Activated CD8-positive, alpha-beta T cell treated with anti-CD3 and anti-CD28 coated beads, Interleukin-2, amount 10 ng/mL, durations not matched to agents 7 days and 5 days (primary cell): ENCODE results near the gene SETBP1. TPM values are rescaled to one million over a fixed set of nuclear protein-coding genes. Genes with fewer than 3 reads are reported as not detected.

Source experiments
- ATAC-seq: fragments of 150-1000 bp; cut with Tn5 transposase; one replicate; pipeline ENCODE4 v1.10.0; 2021; ENCODE audit warnings: moderate library complexity
- CTCF ChIA-PET: fragments of 350-600 bp; sonication (Branson Sonifier 250); formaldehyde crosslinking; loops from one replicate; lab custom pipeline; 2021; ENCODE audit warnings: antibody characterized with exemption; lab: Charles Lee
- POLR2A ChIA-PET: fragments of 350-600 bp; sonication (Branson Sonifier 250); formaldehyde crosslinking; loops from one replicate; lab custom pipeline; 2021; ENCODE audit warnings: antibody characterized with exemption; lab: Charles Lee
- DNase-seq: peaks from one replicate; pipeline ENCODE4 v3.0.0-alpha.2; 2020
- H3K27ac Mint-ChIP-seq: one replicate; pipeline ENCODE4 v1.8.0; 2021; ENCODE audit warnings: mild to moderate bottlenecking, mixed read lengths
- H3K27me3 Mint-ChIP-seq: one replicate; pipeline ENCODE4 v1.8.0; 2021; ENCODE audit warnings: low read depth, mixed read lengths
- H3K36me3 Mint-ChIP-seq: one replicate; pipeline ENCODE4 v1.8.0; 2021; ENCODE audit warnings: low read depth, mixed read lengths
- H3K4me1 Mint-ChIP-seq: one replicate; pipeline ENCODE4 v1.8.0; 2021; ENCODE audit warnings: low read depth, mixed read lengths
- H3K4me3 Mint-ChIP-seq: one replicate; pipeline ENCODE4 v1.8.0; 2021; ENCODE audit warnings: mild to moderate bottlenecking, mixed read lengths
- H3K9me3 Mint-ChIP-seq: one replicate; pipeline ENCODE4 v1.8.0; 2022; ENCODE audit warnings: mixed read lengths; ENCODE audit not compliant: insufficient read depth
- total RNA-seq, 2 experiments: library from RNA; stranded (reverse); gene quantifications; one replicate each; pipeline ENCODE4 v1.2.3, GENCODE V29; 2021

SETBP1 gene
- total RNA-seq, 2 experiments from 2014 or later = 7.0 to 8.4 TPM

- H3K36me3 Mint-ChIP-seq = no peaks in the 10 kb centered on the region
- H3K27me3 Mint-ChIP-seq = peaks cover 17% of the 10 kb centered on the region
- no peak overlapping the region for H3K4me3 Mint-ChIP-seq
- no peak overlapping the region for H3K27ac Mint-ChIP-seq
- POLR2A ChIA-PET = no interaction called here
- ATAC-seq (no peak), DNase-seq (no peak)
- H3K4me1 Mint-ChIP-seq = peaks cover 2% of the 10 kb centered on the region
- CTCF ChIA-PET = no interaction called here
- no peaks in the 10 kb centered on the region for H3K9me3 Mint-ChIP-seq
Measured at GRCh38 chr18:44771956-44772917, 91.5 kb downstream of the SETBP1 start.

GRCh38 chr18:44773640-44774155 is 93.0 kb downstream of the SETBP1 start:
- Mint-ChIP-seq H3K27me3 (peaks cover 13% of the 10 kb centered on the region), H3K4me3 (no peak overlapping the region), H3K9me3 (no peaks in the 10 kb centered on the region), H3K4me1 (peaks cover 2% of the 10 kb centered on the region), H3K36me3 (no peaks in the 10 kb centered on the region), H3K27ac (no peak overlapping the region)
- no peak for DNase-seq
- ATAC-seq = no peak
- POLR2A ChIA-PET = no interaction called here
- CTCF ChIA-PET = no interaction called here

GRCh38 chr18:44774191-44774590 is 93.5 kb downstream of the SETBP1 start:
- H3K9me3 Mint-ChIP-seq = no peaks in the 10 kb centered on the region
- CTCF ChIA-PET = no interaction called here
- no peak for DNase-seq
- no peaks in the 10 kb centered on the region for H3K36me3 Mint-ChIP-seq
- POLR2A ChIA-PET = no interaction called here
- no peak for ATAC-seq
- H3K27ac Mint-ChIP-seq = no peak overlapping the region
- H3K4me1 Mint-ChIP-seq = peaks cover 3% of the 10 kb centered on the region
- peaks cover 10% of the 10 kb centered on the region for H3K27me3 Mint-ChIP-seq
- no peak overlapping the region for H3K4me3 Mint-ChIP-seq

GRCh38 chr18:44777457-44778192 is 96.9 kb downstream of the SETBP1 start:
- peaks cover 6% of the 10 kb centered on the region for H3K4me1 Mint-ChIP-seq
- H3K27me3 Mint-ChIP-seq = peaks cover 9% of the 10 kb centered on the region
- ChIA-PET POLR2A (no interaction called here), CTCF (interaction anchor here (1.3 kb wide), 1 partner anchor 8 kb away, joined by 3 read pairs; no protein-coding TSS in a partner anchor)
- no peak for ATAC-seq
- no peak overlapping the region for H3K4me3 Mint-ChIP-seq
- H3K36me3 Mint-ChIP-seq = no peaks in the 10 kb centered on the region
- no peak overlapping the region for H3K27ac Mint-ChIP-seq
- DNase-seq = no peak
- H3K9me3 Mint-ChIP-seq = no peaks in the 10 kb centered on the region

- ATAC-seq = no peak
- ChIA-PET CTCF (interaction anchor here (1.3 kb wide), 1 partner anchor 9 kb away, joined by 3 read pairs; no protein-coding TSS in a partner anchor), POLR2A (no interaction called here)
- Mint-ChIP-seq H3K4me3 (no peak overlapping the region), H3K27ac (no peak overlapping the region), H3K27me3 (peaks cover 9% of the 10 kb centered on the region), H3K4me1 (peaks cover 6% of the 10 kb centered on the region), H3K36me3 (no peaks in the 10 kb centered on the region), H3K9me3 (no peaks in the 10 kb centered on the region)
- no peak for DNase-seq
Measured at GRCh38 chr18:44778788-44779187, 98.1 kb downstream of the SETBP1 start.

- Mint-ChIP-seq H3K9me3 (no peaks in the 10 kb centered on the region), H3K27ac (no peak overlapping the region), H3K4me3 (no peak overlapping the region), H3K36me3 (no peaks in the 10 kb centered on the region), H3K27me3 (peaks cover 9% of the 10 kb centered on the region), H3K4me1 (peaks cover 6% of the 10 kb centered on the region)
- DNase-seq (no peak), ATAC-seq (no peak)
- CTCF ChIA-PET = interaction anchor here (1.3 kb wide), 1 partner anchor 35 kb away, joined by 3 read pairs; no protein-coding TSS in a partner anchor
- POLR2A ChIA-PET = no interaction called here
Measured at GRCh38 chr18:44779753-44780292, 99.1 kb downstream of the SETBP1 start.

- Mint-ChIP-seq H3K27me3 (peaks cover 9% of the 10 kb centered on the region), H3K4me3 (no peak overlapping the region), H3K36me3 (no peaks in the 10 kb centered on the region), H3K4me1 (peaks cover 9% of the 10 kb centered on the region), H3K9me3 (no peaks in the 10 kb centered on the region), H3K27ac (no peak overlapping the region)
- ATAC-seq (no peak), DNase-seq (no peak)
- POLR2A ChIA-PET = interaction anchor here (0.7 kb wide), 1 partner anchor 425 kb away, joined by 3 read pairs; no protein-coding TSS in a partner anchor
- CTCF ChIA-PET = no interaction called here
Measured at GRCh38 chr18:44781886-44782285, 101.2 kb downstream of the SETBP1 start.

GRCh38 chr18:44782617-44783016 is 101.9 kb downstream of the SETBP1 start:
- peaks cover 12% of the 10 kb centered on the region for H3K4me1 Mint-ChIP-seq
- DNase-seq = no peak
- POLR2A ChIA-PET = no interaction called here
- no peak overlapping the region for H3K4me3 Mint-ChIP-seq
- H3K9me3 Mint-ChIP-seq = no peaks in the 10 kb centered on the region
- no peak overlapping the region for H3K27ac Mint-ChIP-seq
- H3K27me3 Mint-ChIP-seq = peaks cover 9% of the 10 kb centered on the region
- CTCF ChIA-PET = no interaction called here
- H3K36me3 Mint-ChIP-seq = no peaks in the 10 kb centered on the region
- ATAC-seq = no peak

GRCh38 chr18:44783371-44783770 is 102.7 kb downstream of the SETBP1 start:
- ChIA-PET POLR2A (no interaction called here), CTCF (no interaction called here)
- no peak overlapping the region for H3K4me3 Mint-ChIP-seq
- H3K27ac Mint-ChIP-seq = no peak overlapping the region
- H3K9me3 Mint-ChIP-seq = no peaks in the 10 kb centered on the region
- H3K36me3 Mint-ChIP-seq = no peaks in the 10 kb centered on the region
- ATAC-seq (no peak), DNase-seq (no peak)
- peaks cover 9% of the 10 kb centered on the region for H3K27me3 Mint-ChIP-seq
- peaks cover 12% of the 10 kb centered on the region for H3K4me1 Mint-ChIP-seq

GRCh38 chr18:44786257-44786656 is 105.6 kb downstream of the SETBP1 start:
- H3K27me3 Mint-ChIP-seq = no peaks in the 10 kb centered on the region
- peaks cover 6% of the 10 kb centered on the region for H3K4me1 Mint-ChIP-seq
- ChIA-PET CTCF (interaction anchor here (1.2 kb wide), 2 partner anchors 9 to 427 kb away, joined by 3 read pairs; no protein-coding TSS in a partner anchor), POLR2A (no interaction called here)
- no peak overlapping the region for H3K4me3 Mint-ChIP-seq
- no peak overlapping the region for H3K27ac Mint-ChIP-seq
- DNase-seq = no peak
- no peaks in the 10 kb centered on the region for H3K9me3 Mint-ChIP-seq
- ATAC-seq = no peak
- H3K36me3 Mint-ChIP-seq = no peaks in the 10 kb centered on the region

- DNase-seq = no peak
- ChIA-PET POLR2A (no interaction called here), CTCF (interaction anchor here (1.2 kb wide), 1 partner anchor 9 kb away, joined by 3 read pairs; no protein-coding TSS in a partner anchor)
- Mint-ChIP-seq H3K4me1 (peaks cover 6% of the 10 kb centered on the region), H3K36me3 (no peaks in the 10 kb centered on the region), H3K4me3 (no peak overlapping the region), H3K9me3 (no peaks in the 10 kb centered on the region), H3K27me3 (no peaks in the 10 kb centered on the region), H3K27ac (no peak overlapping the region)
- no peak for ATAC-seq
Measured at GRCh38 chr18:44786688-44787087, 106.0 kb downstream of the SETBP1 start.
